Small intestine (tissue), 4 donors: ENCODE measurements around the gene UACA. TPM values are rescaled to one million over a fixed set of nuclear protein-coding genes. Genes with fewer than 3 reads are reported as not detected.

Experiments used
- polyA plus RNA-seq, 4 donors: library from polyadenylated mRNA; stranded (reverse) in 3 of 4; unstranded in 1 of 4; fragments of 200-250 nt in 3 of 4; fragments of 120-200 nt in 1 of 4; gene quantifications; one replicate each; pipeline versions ENCODE4 v1.2.1 to v1.2.3, GENCODE V29; 2013
- donor health status: healthy with polysubstance abuse.
- donor health status: Bipolar disorder and iron deficiency.
- donor health status: healthy.

UACA gene
- polyA plus RNA-seq, 4 donors = 20.2 to 61.4 (median 50.6) TPM

Other genes with a start within 250 kb of the UACA start
- 1 to 10 TPM in 3 of 4 donors, not detected in 1; 2.3 to 7.1 (median 3.0) TPM for gene LARP6, start 90.6 kb upstream of the UACA start, polyA plus RNA-seq
- 1 to 10 TPM in 3 of 4 donors, under 1 TPM in 1; 0.89 to 2.5 (median 1.8) TPM for gene THAP10, start 128.9 kb upstream of the UACA start, polyA plus RNA-seq
- 1 to 10 TPM in 2 of 4 donors, under 1 TPM in 2; 0.81 to 3.2 (median 1.4) TPM for gene LRRC49, start 129.3 kb upstream of the UACA start, polyA plus RNA-seq